GM18909 (cell line): ENCODE measurements around the gene MORN3.
"Not testable (repeated sequence)": the region's sequence is repeated elsewhere in the genome, so short reads cannot be mapped to it uniquely, and the experiment has no call there.

Source experiments
- ATAC-seq: cut with Tn5 transposase; IDR thresholded peaks from one replicate; pipeline ENCODE4 v1.9.1; 2021; ENCODE audit warnings: mild to moderate bottlenecking; ENCODE audit not compliant: unreplicated experiment, poor library complexity

Gene MORN3

DNA sequence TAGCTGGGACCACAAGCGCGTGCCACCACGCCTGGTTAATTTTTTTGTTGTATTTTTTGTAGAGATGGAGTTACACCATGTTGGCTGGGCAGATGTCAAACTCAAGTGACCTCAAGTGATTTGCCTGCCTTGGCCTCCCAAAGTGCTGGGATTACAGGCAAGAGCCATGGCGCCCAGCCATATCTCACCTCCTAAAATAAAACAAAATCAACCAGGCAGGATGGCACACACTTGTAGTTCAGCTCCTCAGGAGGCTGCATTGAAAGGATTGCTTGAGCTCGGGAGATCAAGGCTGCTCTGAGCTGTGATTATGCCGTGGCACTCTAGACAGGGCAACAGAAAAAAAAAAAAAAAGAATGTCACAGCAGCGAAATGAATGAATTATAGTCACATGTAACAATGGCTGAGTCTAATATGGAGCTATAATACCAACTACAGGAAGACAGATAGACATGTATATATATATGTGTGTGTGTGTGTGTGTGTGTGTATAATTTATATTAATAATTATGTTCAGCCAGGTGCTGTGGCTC lies 23.8 kb upstream of the MORN3 start:
- no peak for ATAC-seq

DNA sequence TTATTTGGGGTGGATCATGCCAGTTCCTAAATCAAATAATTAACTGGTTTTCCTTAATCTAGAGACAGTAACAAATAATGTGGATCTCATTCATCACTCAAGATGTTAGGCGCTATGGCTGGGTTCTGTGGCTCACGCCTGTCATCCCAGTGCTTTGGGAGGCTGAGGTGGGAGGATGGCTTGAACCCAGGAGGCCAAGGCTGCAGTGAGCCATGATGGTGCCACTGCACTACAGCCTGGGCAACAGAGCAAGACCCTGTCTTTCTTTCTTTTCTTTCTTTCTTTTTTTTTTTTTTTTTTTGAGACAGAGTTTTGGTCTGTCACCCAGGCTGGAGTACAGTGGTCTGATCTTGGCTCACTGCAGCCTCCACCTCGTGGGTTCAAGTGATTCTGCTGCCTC lies 23.3 kb upstream of the MORN3 start:
- not testable (repeated sequence) for ATAC-seq

DNA sequence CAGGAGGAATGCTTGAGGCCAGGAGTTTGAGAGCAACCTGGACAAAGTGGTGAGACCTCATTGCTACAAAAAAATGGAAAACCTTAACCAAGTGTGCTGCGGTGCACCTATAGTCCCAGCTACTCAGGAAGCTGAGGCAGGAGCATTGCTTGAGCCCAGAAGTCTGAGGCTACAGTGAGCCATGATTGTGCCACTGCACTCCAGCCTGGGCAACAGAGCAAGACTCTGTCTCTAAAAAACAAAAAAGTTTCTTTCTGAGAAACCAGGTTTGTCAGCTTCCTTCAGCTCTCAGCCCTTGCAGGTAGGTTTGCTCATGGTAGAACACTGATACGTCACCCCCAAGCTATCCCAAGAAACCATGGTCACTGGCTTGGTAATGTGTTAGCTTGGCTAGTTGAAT lies 20.0 kb upstream of the MORN3 start:
- ATAC-seq, result no peak

DNA sequence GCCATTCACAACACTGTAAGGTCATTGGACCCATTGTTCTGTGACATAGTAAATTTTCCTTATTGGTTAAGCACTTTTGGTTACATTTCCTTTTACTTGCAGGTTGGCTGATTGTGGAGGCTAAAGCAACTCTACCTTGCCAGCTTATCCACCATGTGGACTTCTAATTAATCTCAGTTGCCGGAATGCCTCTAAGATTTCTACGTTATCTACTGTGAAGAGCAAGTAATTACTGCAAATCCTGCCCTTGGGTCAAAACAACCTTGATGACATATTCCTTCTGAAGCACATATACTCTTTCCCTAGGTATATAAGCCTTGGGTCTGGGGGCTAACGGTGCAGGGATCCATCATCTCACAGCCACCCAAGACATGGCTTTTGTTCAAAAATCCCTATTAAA lies 19.5 kb upstream of the MORN3 start:
- ATAC-seq, result no peak

DNA sequence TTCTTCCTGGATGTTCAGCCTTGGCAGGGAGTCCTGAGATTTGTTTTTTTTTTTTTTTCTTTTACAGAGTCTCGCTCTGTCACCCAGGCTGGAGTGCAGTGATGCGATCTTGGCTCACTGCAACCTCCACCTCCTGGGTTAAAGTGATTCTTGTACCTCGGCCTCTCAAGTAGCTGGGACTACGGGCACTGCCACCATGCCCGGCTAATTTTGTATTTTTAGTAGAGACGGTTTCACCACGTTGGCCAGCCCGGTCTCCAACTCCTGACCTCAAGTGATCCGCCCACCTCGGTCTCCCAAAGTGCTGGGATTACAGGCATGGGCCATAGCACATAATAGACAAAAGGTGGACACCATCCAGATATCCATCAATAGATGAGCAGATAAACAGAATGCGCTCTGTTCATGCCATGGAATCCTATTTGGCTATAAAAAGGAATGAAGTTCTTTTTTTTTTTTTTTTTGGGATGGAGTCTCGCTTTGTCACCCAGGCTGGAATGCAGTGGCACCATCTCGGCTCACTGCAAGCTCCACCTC lies 10.3 kb upstream of the MORN3 start:
- ATAC-seq, result not testable (repeated sequence)

DNA sequence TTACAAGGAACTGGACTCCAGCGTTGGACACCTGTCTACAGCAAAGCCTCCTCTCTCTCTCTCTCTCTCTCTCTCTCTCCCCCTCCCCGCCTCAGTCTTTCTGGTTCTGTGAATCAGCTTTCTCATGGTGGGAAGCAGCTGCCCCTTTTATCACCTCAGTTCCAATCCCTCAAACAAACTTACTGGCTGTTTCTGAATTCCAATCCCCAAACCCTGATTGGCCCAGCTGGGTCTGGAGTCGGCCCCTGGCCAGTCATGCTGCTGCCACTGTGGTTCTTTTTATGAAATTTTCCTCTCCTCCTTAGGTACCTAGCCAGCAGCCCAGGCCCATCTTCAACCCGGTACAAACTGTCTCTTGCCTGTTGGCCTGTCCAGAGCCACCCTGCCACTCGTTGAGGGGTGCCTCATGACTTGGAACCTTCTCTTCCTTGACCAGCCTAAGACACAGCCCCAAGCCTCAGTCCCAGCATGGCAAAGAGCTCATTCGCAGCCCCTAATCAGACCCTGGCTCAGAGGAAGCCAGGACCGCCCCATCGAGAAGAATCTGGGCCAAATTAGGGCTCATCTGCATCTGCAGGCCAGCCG lies 9.4 kb upstream of the MORN3 start:
- no peak for ATAC-seq

DNA sequence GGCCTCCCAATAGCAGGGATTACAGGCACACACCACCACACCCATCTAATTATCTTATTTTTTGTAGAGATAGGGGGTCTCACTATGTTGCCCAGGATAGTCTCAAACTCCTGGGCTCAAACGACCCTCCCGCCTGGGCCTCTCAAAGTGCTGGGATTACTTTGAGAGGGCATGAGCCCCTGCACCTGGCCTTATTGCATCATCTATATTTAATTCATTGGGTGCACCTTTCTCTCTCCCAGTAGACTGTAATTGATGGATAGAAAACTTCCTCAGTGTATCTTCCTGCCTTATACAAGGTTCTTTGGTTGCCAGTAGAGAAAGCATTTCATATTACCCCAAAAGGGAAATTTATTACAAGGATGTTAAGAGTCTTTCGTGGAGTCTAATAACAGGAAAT lies 8.9 kb upstream of the MORN3 start:
- ATAC-seq, result no peak

DNA sequence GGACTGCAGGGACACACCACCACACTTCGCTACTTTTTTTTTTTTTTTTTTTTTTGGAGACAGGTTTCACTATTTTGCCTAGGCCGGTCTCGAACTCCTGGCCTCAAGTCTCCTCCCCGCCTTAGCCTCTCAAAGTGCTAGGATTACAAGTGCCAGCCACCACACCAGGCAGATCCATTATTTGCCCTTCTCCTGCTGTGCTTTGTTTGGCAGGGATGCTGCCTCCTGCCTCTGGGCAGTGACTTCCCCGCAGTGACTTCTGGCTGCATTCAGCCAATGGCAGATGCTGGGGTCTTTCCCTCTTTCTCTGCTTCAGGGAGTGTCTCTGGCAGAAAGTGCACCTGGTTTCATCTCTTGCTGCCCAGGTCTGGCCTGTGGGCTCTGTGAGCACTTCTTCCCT lies 6.7 kb upstream of the MORN3 start:
- ATAC-seq, result no peak

DNA sequence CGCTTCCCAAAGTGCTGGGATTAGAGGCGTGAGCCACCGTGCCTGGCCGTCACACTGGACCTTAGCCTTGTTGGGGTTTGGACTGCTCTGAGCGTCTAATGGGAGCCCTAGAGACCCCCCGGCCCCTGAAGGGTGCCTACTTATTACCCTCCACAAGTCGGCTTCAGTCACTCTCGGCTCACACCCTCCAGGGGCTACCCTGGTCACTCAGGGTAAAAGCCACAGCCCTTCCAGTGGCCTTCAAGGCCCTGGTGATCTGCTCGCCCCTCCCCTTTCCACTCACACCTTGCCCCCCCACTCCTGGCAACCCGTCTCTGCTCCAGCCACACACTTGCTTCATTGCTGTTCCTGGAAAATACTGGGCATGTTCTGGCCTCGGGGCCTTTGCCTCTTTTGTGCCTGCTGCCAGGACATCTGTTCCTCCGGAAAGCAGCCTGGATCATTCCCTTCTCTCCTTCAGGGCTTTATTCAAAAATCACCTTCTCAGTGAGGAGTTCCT lies 3.6 kb upstream of the MORN3 start:
- no peak for ATAC-seq

DNA sequence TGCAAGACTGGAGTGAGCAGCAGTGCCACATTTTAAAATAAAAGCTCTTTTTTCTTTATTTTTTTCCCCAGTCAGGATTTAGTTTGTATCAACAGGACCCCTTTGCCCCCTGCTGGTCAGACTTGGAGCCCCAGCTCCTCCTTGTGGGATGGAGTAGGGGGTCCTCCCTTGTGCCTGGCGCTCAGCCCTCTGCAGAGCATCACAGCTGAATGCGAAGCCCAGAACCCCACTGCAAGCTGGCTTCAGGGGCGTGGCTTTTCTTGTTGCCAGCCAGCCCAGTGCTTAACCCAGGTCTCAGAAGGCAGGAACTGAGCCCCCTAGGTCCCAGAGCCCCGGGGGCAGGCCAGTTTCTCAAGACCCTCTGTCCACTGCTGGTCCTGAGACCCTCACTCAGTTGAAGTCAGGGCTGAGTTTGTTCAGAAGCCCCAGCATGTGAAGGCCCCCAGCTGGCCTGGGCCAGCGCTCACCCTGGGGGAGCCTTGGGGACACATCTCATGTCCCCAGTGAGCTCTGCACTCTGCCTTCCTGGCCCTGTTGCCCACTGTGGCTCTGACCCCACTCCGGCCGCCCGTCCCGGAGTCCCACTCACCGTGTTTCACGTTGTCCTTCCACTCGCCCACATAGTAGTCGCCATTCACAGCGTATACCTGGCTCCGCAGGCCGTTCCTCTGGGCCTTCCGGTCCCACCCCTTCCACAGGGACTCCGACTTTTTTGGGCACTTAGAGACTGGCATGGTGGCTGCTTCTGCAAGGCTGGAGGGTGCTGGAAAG lies 519 bp downstream of the MORN3 start:
- no peak for ATAC-seq

DNA sequence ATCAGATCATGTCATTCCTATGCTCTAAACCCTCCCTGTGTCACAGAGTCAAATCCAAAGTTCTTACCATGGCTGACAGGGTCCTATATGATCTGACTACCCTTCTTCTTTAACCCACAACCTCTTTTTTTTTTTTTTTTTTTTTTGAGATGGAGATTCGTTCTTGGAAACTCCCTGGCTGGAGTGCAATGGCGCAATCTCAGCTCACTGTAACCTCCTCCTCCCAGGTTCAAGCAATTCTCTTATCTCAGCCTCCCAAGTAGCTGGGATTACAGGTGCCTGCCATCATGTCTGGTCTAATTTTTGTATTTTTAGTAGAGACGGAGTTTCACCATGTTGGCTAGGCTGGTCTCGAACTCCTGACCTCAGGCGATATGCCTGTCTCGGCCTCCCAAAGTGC lies 2.6 kb downstream of the MORN3 start:
- not testable (repeated sequence) for ATAC-seq

DNA sequence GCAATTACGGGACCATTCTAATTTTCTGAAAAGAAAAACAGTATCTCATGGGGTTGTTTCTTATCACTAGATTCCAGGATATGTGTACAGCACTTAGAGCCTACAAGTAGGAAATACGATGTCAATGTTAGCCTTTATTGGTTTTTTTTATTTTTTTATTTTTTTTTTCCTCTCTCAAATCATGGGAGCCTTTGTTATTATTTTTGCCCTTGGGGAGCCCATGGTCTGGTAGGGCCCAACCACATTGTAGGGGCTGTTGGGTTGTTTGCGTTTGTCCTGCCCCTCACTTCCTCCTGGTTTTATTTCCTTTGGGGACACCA lies 5.9 kb downstream of the MORN3 start:
- ATAC-seq, result no peak

DNA sequence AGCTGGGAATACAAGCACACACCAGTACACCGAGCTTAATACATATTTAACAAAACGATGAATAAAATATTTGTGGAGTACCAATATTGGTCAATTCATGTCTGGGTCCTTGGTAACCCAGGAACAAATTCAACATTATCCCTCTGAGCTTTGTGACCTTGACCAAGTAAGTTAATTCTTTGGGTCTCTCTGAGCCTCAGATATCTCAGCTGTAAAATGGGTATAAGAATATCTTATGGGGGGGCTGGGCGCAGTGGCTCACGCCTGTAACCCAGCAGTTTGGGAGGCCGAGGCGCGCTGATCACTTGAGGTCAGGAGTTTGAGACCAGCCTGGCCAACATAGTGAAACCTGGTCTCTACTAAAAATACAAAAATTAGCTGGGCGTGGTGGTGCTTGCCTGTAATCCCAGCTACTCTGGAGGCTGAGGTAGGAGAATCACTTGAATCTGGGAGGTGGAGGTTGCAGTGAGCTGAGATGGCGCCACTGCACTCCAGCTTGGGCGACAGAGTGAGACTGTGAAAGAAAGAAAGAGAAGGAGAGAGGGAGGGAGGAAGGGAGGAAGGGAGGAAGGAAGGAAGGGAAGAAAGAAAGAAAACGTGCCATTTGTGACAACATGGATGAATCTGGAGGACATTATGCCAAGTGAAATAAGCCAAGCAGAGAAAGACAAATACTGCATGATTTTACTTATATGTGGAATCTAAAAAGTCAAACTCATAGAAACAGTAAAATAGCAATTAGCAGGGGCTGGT lies 7.9 kb downstream of the MORN3 start:
- ATAC-seq, result not testable (repeated sequence)

DNA sequence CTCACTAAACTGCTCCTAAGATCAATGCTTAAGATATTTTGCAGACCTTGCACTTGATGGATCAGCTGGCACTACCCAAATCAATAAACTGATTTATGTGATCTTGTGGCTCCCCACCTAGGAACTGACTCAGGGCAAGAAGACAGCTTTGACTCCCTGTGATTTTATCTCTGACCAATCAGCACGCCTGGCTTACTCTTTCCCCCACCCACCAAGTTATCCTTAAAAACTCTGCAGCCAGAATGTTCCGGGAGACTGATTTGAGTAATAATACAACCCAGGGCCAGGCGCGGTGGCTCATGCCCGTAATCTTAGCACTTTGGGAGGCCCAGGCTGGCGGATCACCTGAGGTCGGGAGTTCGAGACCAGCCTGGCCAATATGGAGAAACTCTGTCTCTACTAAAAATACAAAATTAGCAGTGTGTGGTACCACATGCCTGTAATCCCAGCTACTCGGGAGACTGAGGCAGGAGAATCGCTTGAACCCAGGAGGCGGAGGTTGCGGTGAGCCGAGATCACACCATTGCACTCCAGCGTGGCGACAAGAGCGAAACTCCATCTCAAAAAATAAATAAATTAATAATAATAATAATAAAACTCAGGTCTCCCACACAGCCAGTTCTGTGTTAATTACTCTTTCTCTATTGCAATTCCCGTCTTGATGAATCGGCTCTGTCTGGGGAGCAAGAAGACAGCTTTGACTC lies 12.0 kb downstream of the MORN3 start:
- ATAC-seq, result no peak

DNA sequence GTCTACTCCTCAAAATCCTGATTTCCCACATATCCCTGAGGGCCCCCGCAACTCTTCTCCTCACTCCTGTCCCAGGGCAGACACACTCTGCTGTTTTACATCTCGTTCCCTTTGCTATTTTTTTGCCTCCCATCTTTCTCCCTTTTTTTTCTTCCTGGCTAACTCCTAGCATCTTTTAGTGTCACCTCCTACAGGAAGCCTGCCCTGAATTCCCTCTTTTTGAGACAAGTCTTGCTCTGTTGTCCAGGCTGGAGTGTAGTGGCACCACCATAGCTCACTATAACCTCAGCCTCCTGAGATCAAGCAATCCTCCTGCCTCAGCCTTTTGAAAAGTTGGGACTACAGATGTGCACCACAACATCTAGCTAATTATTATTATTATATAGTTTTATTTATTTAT lies 13.3 kb downstream of the MORN3 start:
- no peak for ATAC-seq

DNA sequence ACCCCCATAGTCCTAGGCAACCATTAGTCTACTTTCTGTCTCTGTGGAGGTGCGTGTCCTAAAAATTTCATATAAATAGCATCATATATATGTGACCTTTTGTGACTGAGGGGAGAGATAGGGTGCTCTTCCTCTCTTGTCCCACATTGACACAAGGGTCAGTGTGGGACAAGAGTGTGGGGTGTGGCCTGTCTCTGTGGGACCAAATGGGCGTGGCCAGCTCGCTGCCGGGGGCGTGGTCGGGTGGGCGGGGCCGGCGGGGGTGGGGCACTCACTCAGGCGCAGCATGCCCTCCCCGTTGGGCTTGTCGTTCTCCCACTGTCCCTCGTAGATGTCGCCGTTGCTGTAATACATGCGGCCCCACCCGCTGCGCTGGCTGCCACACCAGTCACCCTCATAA lies 15.5 kb downstream of the MORN3 start:
- ATAC-seq, result no peak

DNA sequence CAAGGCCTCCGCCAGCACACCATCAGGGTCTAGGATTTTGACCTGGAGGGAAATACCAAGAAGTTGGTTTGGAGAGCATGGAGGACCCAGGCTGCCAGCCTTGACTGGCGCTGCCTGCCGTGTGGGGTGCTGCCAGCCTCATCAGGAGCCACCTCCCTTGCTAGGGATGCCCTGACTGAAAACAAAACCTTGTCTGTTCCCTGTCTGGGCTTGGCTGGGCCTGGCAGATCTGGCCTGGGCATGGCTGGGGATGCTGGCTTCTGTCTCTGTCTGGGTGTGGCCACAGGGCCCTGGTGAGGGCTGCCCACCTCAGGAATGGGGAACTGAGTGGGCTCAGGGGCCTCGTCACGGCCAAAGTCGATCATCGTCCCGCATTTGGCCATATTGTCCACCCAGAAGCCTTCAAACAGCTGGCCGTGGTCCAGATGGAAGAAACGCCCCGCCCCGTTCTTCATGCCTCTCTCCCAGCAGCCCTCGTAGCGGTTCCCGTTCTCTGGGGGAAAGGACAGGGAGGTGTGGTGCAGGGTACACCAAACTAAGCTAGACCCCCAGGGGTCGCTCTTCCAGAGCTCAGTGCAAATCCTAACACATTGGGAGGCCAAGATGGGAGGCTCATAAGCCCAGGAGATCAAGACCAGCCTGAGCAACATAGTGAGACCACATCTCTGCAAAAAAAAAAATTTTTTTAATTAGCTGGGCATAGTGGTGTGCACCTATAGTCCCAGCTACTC lies 16.5 kb downstream of the MORN3 start:
- no peak for ATAC-seq

DNA sequence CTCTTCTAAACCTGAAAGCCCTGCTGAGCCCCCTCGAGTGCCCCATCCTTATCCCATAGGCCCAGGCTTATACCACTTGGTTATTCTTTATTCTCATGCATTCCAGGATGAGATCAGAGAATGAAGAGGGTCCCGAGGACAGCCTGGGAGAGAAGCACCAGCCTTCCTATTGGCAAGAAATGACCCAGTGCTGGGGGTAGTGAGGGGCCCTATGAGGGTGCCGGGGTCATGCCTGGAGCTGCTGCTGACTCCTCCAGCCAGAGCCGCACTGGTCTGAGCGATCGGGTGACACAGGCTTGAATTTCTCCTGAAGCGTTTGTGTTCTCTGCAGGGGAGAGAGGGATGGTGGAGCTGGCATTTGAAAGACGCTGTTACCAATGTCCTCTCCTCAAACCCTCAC lies 18.1 kb downstream of the MORN3 start:
- ATAC-seq, result no peak

DNA sequence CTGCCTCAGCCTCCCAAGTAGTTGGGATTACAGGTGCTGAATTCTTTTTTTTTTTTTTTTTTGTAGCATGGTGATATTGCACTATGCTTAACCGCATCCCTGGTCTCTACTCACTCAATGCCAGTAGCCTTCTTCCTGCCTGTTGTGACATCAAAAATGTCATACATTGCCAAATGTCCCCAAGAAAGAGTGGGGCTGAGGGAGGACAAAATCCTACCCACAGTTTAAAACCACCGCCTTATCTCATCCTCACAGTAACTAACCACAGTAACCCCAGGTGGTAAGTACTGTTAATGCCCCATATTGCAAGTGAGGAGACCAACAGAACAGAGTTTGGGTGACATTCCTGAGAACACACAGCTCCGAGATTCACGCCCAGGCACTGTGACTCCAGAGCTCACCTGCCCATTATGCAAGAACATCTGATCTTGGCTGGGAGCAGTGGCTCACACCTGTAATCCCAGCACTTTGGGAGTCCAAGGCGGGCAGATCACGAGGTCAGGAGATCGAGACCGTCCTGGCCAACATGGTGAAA lies 19.6 kb downstream of the MORN3 start:
- no peak for ATAC-seq

DNA sequence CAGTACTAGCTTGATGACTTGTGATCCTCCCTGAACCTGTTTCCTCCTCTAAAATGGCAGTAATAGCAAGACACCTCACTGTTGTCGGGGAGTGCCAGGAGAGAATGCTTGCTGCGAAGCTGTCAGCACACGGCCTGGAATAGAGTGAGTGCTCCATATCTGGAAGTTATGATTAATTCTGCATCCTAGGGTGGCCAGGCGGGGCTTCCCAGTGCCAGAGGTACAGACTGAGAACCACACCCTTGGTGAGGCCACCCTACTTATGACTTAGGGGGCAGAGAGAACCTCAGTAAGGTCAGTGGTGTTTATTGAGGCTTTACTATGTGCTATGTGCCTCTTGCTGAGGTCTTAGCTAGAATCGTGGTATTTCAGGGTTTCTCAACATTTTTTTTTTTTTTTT lies 20.1 kb downstream of the MORN3 start:
- ATAC-seq, result no peak
